HL-60 (cell line): ENCODE measurements around the gene SIN3A.
"Not testable (repeated sequence)": the region's sequence is repeated elsewhere in the genome, so short reads cannot be mapped to it uniquely, and the experiment has no call there.

Experiments
- DNase-seq, 2 experiments: peaks; one replicate each; pipeline ENCODE4 v3.0.0-alpha.2; 2010 to 2020; ENCODE audit warnings: low read depth in 1 of 2, low spot score in 1 of 2
- H3K27ac ChIP-seq: fragments of 250-450 bp; sonication (Bioruptor Pico); replicated peaks from 2 replicates; pipeline ENCODE4 v1.5.1; 2020; ENCODE audit warnings: mild to moderate bottlenecking, moderate library complexity
- H3K27me3 ChIP-seq: fragments of 250-450 bp; sonication (Bioruptor Pico); 2 replicates; pipeline ENCODE4 v1.5.1; 2021; ENCODE audit warnings: mild to moderate bottlenecking, moderate library complexity; ENCODE audit not compliant: insufficient read depth, poor library complexity, severe bottlenecking
- H3K4me3 ChIP-seq: replicated peaks from 2 replicates; pipeline ENCODE4 v1.5.1; 2011; ENCODE audit warnings: mild to moderate bottlenecking, control low read depth, low read length; ENCODE audit not compliant: insufficient read depth
- GABPA ChIP-seq: IDR thresholded peaks from 2 replicates; pipeline ENCODE4 v1.6.1; 2012; ENCODE audit warnings: low read depth
- POLR2AphosphoS5 ChIP-seq: IDR thresholded peaks from 2 replicates; pipeline ENCODE4 v1.6.1; 2012; ENCODE audit warnings: low read depth
- SPI1 ChIP-seq: IDR thresholded peaks from 2 replicates; pipeline ENCODE4 v1.6.1; 2012; ENCODE audit warnings: low read depth, mild to moderate bottlenecking, borderline replicate concordance
- TF ChIP-seq, protein P1 (sequence below): IDR thresholded peaks from one replicate; pipeline ENCODE4 v1.5.1; 2011; ENCODE audit warnings: low read length, control low read depth, inconsistent platforms; ENCODE audit not compliant: insufficient read depth
- TF ChIP-seq, protein P2 (sequence below): IDR thresholded peaks from 2 replicates; pipeline ENCODE4 v1.6.1; 2012; ENCODE audit warnings: low read depth; ENCODE audit not compliant: insufficient replicate concordance

SIN3A gene

DNA sequence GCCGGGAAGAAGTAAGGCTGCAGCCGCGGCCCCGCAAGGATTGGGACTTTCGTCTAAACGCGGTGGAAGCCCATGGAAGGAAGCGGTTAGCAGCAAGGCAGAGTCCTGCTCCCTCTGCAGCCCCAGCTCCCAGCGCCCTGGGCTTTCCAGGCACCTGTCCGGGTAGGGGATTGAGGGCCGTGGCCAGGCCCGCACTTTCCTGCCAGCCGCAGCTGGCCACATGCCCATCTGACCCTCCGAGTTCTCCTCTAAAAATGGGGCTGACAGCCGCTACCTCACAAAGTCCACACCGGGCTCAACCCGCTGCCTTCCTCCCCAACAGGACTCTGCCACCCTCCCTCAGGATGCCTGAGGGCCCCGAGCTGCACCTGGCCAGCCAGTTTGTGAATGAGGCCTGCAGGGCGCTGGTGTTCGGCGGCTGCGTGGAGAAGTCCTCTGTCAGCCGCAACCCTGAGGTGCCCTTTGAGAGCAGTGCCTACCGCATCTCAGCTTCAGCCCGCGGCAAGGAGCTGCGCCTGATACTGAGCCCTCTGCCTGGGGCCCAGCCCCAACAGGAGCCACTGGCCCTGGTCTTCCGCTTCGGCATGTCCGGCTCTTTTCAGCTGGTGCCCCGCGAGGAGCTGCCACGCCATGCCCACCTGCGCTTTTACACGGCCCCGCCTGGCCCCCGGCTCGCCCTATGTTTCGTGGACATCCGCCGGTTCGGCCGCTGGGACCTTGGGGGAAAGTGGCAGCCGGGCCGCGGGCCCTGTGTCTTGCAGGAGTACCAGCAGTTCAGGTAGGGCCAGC lies 102.7 kb downstream of the SIN3A start:
- no peak overlapping the region for H3K4me3 ChIP-seq
- no peak for DNase-seq
- peaks cover 16% of the 10 kb centered on the region for H3K27me3 ChIP-seq
- no peak overlapping the region for H3K27ac ChIP-seq
- TF ChIP-seq GABPA, result no peak
- no peak for TF ChIP-seq SPI1
- TF ChIP-seq, protein P1, sequence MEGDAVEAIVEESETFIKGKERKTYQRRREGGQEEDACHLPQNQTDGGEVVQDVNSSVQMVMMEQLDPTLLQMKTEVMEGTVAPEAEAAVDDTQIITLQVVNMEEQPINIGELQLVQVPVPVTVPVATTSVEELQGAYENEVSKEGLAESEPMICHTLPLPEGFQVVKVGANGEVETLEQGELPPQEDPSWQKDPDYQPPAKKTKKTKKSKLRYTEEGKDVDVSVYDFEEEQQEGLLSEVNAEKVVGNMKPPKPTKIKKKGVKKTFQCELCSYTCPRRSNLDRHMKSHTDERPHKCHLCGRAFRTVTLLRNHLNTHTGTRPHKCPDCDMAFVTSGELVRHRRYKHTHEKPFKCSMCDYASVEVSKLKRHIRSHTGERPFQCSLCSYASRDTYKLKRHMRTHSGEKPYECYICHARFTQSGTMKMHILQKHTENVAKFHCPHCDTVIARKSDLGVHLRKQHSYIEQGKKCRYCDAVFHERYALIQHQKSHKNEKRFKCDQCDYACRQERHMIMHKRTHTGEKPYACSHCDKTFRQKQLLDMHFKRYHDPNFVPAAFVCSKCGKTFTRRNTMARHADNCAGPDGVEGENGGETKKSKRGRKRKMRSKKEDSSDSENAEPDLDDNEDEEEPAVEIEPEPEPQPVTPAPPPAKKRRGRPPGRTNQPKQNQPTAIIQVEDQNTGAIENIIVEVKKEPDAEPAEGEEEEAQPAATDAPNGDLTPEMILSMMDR, result no peak
- TF ChIP-seq, protein P2, sequence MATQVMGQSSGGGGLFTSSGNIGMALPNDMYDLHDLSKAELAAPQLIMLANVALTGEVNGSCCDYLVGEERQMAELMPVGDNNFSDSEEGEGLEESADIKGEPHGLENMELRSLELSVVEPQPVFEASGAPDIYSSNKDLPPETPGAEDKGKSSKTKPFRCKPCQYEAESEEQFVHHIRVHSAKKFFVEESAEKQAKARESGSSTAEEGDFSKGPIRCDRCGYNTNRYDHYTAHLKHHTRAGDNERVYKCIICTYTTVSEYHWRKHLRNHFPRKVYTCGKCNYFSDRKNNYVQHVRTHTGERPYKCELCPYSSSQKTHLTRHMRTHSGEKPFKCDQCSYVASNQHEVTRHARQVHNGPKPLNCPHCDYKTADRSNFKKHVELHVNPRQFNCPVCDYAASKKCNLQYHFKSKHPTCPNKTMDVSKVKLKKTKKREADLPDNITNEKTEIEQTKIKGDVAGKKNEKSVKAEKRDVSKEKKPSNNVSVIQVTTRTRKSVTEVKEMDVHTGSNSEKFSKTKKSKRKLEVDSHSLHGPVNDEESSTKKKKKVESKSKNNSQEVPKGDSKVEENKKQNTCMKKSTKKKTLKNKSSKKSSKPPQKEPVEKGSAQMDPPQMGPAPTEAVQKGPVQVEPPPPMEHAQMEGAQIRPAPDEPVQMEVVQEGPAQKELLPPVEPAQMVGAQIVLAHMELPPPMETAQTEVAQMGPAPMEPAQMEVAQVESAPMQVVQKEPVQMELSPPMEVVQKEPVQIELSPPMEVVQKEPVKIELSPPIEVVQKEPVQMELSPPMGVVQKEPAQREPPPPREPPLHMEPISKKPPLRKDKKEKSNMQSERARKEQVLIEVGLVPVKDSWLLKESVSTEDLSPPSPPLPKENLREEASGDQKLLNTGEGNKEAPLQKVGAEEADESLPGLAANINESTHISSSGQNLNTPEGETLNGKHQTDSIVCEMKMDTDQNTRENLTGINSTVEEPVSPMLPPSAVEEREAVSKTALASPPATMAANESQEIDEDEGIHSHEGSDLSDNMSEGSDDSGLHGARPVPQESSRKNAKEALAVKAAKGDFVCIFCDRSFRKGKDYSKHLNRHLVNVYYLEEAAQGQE, result no peak
- no peak for TF ChIP-seq POLR2AphosphoS5

GRCh38 chr15:75348034-75348561 lies 103.4 kb downstream of the SIN3A start:
- Histone ChIP-seq H3K27me3 (peaks cover 16% of the 10 kb centered on the region), H3K4me3 (no peak overlapping the region; the same call in 1 of the 2 replicates), H3K27ac (no peak overlapping the region)
- DNase-seq, result no peak
- TF ChIP-seq POLR2AphosphoS5, result no peak
- TF ChIP-seq GABPA, result no peak
- no peak for TF ChIP-seq SPI1

DNA sequence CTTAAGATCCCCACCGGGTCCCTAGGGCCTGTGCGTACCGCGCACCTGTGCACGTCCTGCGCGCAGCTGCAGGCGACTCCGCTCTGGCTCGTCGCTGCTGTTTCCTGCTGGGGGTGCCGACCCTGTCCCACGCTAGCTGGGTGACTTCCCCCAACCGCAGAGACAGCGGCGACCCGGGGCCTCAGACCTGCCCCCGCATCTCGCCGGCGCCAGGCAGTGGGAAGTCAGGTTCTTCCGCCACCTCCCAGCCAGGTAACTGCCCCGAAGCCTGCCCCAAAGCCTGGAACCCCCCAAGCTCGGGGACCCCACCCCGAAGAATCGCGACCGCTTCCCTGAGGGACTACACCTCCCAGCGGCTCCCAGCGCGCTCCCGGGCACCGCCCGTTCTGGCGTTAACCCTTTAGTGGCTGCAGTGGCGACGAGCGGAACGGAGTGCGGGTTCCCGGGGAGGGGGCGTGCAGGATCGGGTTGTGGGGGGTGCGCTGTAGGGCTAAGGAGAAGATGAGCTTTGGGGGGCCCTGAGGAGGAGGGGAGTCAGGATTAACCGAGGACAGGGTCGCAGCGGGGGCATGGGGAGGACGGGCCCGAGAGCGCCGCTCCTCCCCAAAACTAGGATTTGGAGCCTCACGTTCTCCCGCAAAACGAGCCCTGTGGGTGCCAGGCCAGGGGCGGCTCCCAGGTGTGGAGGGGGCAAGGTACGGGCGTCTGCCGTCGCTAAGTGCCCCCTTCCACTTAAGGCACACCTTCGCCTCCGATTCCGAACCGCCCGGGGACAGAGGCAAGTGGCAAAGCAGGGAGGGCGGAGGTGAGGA lies 104.1 kb downstream of the SIN3A start:
- Histone ChIP-seq H3K27me3 (peaks cover 16% of the 10 kb centered on the region), H3K27ac (no peak overlapping the region), H3K4me3 (peak overlapping the region; percentile 20)
- no peak for DNase-seq
- TF ChIP-seq GABPA (no peak), POLR2AphosphoS5 (peak; percentile 50; the same call in 1 of the 2 replicates)

GRCh38 chr15:75346796-75347221 lies 104.7 kb downstream of the SIN3A start, which contains the start of gene NEIL1:
NEIL1 (plus strand) TSS chr15:75347039; CDS start chr15:75348906, 1,867 bp downstream.
- peak within 1 kb of the TSS; percentile 20 for H3K4me3 ChIP-seq
- TF ChIP-seq, protein P1, result no peak
- TF ChIP-seq, protein P2, result no peak
- no peak for TF ChIP-seq GABPA
- TF ChIP-seq POLR2AphosphoS5, result no peak
- TF ChIP-seq SPI1, result no peak
- no peak within 1 kb of the TSS for H3K27ac ChIP-seq
- DNase-seq, result no peak
- peaks cover 16% of the 10 kb centered on the region for H3K27me3 ChIP-seq

- not testable (repeated sequence) for H3K27ac ChIP-seq, H3K4me3 ChIP-seq, DNase-seq
- peaks cover 16% of the 10 kb centered on the region for H3K27me3 ChIP-seq
These were observed 107.5 kb downstream of the SIN3A start for GRCh38 chr15:75343953-75344352.
